ENCODE measurements around the gene KPNA1. TPM values are rescaled to one million over a fixed set of nuclear protein-coding genes. Genes with fewer than 3 reads are reported as not detected.

Gene KPNA1
- total and polyA plus RNA-seq, 4 donors = 20.7 to 42.0 (median 23.5) TPM

DNA sequence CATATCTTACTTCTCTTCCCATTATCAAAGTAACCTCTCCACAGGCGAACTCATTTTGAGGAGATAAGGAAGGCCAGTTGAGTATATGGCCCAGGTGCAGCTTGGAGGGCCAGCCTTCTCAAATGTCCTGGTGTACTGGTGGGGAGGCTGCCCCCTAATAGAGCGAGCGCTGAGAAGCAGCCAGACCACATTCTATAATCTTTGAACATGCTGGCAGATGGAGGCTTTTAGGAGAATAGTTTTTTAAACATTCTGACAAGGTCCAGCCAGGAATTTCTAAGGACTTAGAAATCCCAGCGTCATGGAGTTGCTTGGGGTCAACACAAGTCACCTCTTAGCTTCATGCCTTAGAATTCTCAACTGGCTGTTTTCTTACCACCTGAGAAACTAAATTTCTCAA is 104.6 kb downstream of the KPNA1 start (continued):
- TF ChIP-seq, protein P1, sequence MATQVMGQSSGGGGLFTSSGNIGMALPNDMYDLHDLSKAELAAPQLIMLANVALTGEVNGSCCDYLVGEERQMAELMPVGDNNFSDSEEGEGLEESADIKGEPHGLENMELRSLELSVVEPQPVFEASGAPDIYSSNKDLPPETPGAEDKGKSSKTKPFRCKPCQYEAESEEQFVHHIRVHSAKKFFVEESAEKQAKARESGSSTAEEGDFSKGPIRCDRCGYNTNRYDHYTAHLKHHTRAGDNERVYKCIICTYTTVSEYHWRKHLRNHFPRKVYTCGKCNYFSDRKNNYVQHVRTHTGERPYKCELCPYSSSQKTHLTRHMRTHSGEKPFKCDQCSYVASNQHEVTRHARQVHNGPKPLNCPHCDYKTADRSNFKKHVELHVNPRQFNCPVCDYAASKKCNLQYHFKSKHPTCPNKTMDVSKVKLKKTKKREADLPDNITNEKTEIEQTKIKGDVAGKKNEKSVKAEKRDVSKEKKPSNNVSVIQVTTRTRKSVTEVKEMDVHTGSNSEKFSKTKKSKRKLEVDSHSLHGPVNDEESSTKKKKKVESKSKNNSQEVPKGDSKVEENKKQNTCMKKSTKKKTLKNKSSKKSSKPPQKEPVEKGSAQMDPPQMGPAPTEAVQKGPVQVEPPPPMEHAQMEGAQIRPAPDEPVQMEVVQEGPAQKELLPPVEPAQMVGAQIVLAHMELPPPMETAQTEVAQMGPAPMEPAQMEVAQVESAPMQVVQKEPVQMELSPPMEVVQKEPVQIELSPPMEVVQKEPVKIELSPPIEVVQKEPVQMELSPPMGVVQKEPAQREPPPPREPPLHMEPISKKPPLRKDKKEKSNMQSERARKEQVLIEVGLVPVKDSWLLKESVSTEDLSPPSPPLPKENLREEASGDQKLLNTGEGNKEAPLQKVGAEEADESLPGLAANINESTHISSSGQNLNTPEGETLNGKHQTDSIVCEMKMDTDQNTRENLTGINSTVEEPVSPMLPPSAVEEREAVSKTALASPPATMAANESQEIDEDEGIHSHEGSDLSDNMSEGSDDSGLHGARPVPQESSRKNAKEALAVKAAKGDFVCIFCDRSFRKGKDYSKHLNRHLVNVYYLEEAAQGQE (IDR thresholded peaks at IDR 0.05) = no peak

DNA sequence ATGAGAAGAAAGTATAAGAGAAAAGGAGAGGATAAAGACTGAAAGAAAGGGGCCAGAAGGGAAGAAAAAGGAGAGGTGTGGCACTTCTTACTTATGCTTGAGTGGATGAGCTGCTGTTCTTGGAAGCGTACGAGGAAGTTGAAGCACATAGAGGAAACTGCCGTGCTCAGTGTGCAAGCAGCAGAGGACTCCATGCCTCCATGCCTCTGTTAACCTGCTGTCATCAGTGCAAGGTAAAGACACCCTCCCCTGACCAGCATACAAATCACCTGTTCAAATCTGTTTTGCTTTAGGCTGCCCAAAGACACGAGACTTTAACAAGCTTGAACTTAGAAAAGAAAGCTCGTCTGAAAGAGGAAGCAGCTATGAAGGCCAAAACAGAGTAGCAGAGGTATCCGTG is 105.3 kb downstream of the KPNA1 start:
- WGBS = 83% methylated on average over 6 of the region's 6 CpGs
- TF ChIP-seq RAD21 (IDR thresholded peaks at IDR 0.05) (no peak), NR2F2 (IDR thresholded peaks at IDR 0.05) (no peak), HNF4G (IDR thresholded peaks at IDR 0.05) (no peak), TAF1 (conservative IDR thresholded peaks at IDR 0.05) (no peak), SP1 (IDR thresholded peaks at IDR 0.05) (no peak), JUND (IDR thresholded peaks at IDR 0.05) (no peak), FOXA1 (IDR thresholded peaks at IDR 0.05) (no peak), EGR1 (IDR thresholded peaks at IDR 0.05; ENCODE audit: low read depth in 2 of 2) (no peak), GABPA (IDR thresholded peaks at IDR 0.05 in 1 of 2, conservative IDR thresholded peaks at IDR 0.05 in 1 of 2) (no peak), FOXA2 (IDR thresholded peaks at IDR 0.05) (no peak)
- TF ChIP-seq, protein P2, sequence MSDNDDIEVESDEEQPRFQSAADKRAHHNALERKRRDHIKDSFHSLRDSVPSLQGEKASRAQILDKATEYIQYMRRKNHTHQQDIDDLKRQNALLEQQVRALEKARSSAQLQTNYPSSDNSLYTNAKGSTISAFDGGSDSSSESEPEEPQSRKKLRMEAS (IDR thresholded peaks at IDR 0.05) = no peak
- TF ChIP-seq, protein P3, sequence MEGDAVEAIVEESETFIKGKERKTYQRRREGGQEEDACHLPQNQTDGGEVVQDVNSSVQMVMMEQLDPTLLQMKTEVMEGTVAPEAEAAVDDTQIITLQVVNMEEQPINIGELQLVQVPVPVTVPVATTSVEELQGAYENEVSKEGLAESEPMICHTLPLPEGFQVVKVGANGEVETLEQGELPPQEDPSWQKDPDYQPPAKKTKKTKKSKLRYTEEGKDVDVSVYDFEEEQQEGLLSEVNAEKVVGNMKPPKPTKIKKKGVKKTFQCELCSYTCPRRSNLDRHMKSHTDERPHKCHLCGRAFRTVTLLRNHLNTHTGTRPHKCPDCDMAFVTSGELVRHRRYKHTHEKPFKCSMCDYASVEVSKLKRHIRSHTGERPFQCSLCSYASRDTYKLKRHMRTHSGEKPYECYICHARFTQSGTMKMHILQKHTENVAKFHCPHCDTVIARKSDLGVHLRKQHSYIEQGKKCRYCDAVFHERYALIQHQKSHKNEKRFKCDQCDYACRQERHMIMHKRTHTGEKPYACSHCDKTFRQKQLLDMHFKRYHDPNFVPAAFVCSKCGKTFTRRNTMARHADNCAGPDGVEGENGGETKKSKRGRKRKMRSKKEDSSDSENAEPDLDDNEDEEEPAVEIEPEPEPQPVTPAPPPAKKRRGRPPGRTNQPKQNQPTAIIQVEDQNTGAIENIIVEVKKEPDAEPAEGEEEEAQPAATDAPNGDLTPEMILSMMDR (IDR thresholded peaks at IDR 0.05; ENCODE audit: low read depth, low read length, missing input control) = no peak
- TF ChIP-seq, protein P4, sequence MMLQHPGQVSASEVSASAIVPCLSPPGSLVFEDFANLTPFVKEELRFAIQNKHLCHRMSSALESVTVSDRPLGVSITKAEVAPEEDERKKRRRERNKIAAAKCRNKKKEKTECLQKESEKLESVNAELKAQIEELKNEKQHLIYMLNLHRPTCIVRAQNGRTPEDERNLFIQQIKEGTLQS (IDR thresholded peaks at IDR 0.05) = no peak
- TF ChIP-seq, protein P1 (IDR thresholded peaks at IDR 0.05) = no peak
- TF ChIP-seq, protein P5, sequence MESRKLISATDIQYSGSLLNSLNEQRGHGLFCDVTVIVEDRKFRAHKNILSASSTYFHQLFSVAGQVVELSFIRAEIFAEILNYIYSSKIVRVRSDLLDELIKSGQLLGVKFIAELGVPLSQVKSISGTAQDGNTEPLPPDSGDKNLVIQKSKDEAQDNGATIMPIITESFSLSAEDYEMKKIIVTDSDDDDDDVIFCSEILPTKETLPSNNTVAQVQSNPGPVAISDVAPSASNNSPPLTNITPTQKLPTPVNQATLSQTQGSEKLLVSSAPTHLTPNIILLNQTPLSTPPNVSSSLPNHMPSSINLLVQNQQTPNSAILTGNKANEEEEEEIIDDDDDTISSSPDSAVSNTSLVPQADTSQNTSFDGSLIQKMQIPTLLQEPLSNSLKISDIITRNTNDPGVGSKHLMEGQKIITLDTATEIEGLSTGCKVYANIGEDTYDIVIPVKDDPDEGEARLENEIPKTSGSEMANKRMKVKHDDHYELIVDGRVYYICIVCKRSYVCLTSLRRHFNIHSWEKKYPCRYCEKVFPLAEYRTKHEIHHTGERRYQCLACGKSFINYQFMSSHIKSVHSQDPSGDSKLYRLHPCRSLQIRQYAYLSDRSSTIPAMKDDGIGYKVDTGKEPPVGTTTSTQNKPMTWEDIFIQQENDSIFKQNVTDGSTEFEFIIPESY (IDR thresholded peaks at IDR 0.05) = no peak
- DNase-seq (ENCODE audit: low spot score) = no peak
- Histone ChIP-seq H3K9ac (ENCODE audit: low read depth in 1 of 2, low read length in 2 of 2) (no peak overlapping the region), H3K36me3 (ENCODE audit: control insufficient read depth in 4 of 4, insufficient read depth in 3 of 4, low read depth in 1 of 4, low read length in 3 of 4) (peaks cover 2 to 36% (median 31%) of the 10 kb centered on the region in 4 donors), H3K27me3 (ENCODE audit: control insufficient read depth in 4 of 4, insufficient read depth in 4 of 4, low read length in 3 of 4) (no peaks in the 10 kb centered on the region), H3K27ac (ENCODE audit: low read depth in 1 of 2, low read length in 2 of 2) (no peak overlapping the region), H3K4me1 (ENCODE audit: control insufficient read depth in 4 of 4, insufficient read depth in 4 of 4, low read length in 3 of 4) (peaks cover 3 to 12% (median 6%) of the 10 kb centered on the region in 4 donors), H3K4me3 (ENCODE audit: low read depth in 1 of 3, low read length in 3 of 3) (no peak overlapping the region), H3K9me3 (ENCODE audit: control insufficient read depth in 4 of 4, low read length in 3 of 4) (no peaks in the 10 kb centered on the region)
